HepG2 (cell line): ENCODE results near the gene TAGAP. TPM values are rescaled to one million over a fixed set of nuclear protein-coding genes. Genes with fewer than 3 reads are reported as not detected.

Experiments
- ATAC-seq: fragments of 200-7000 bp; cut with Tn5 transposase; 3 replicates; pipeline ENCODE4 v1.9.1; 2020; ENCODE audit warnings: mild to moderate bottlenecking, moderate library complexity
- BruUV-seq: library from RNA; stranded (reverse); fragments of 400-500 nt; replicated peaks from 2 replicates; lab custom pipeline; 2021; lab: Mats Ljungman, UMichigan
- CTCF ChIA-PET: fragments of 300-600 bp; formaldehyde crosslinking; extraction: SDS; loops from one replicate; lab custom pipeline; 2021; ENCODE audit warnings: low total read pairs, inconsistent platforms, low intra/inter-chr PET ratio; lab: Yijun Ruan, JAX
- POLR2A ChIA-PET: fragments of 350-600 bp; sonication (Branson Sonifier 250); formaldehyde crosslinking; loops from one replicate; lab custom pipeline; 2020; ENCODE audit warnings: antibody characterized with exemption, inconsistent platforms; lab: Yijun Ruan, JAX
- DNase-seq: peaks from one replicate; pipeline ENCODE4 v3.0.0-alpha.2; 2015; ENCODE audit warnings: low spot score
- FAIRE-seq: peaks from 3 replicates; lab custom pipeline; 2011; peaks lifted over from hg19 to GRCh38; lab: Jason Lieb, UNC
- H2AFZ ChIP-seq: one replicate; pipeline ENCODE4 v1.6.1; 2011; ENCODE audit warnings: low read length, inconsistent platforms
- H3K27ac ChIP-seq: fragments of 300-600 bp; 3 replicates; pipeline ENCODE4 v1.8.0; 2011; ENCODE audit warnings: mixed run types, mild to moderate bottlenecking, mixed read lengths, low read length, inconsistent platforms; ENCODE audit not compliant: insufficient read depth; ENCODE audit errors: extremely low read length
- H3K27me3 ChIP-seq, 2 experiments: fragments of 200-600 bp in 1 of 2; 2 replicates in 1 of 2; 3 replicates in 1 of 2; pipeline versions ENCODE4 v1.6.0 to v1.8.0; 2011; ENCODE audit warnings: low read length in 2 of 2, mild to moderate bottlenecking in 2 of 2, moderate library complexity in 2 of 2, inconsistent platforms in 1 of 2; ENCODE audit not compliant: insufficient read depth in 2 of 2, control insufficient read depth in 1 of 2
- H3K36me3 ChIP-seq, 2 experiments: fragments of 200-600 bp in 1 of 2; replicated peaks in 1 of 2; 2 replicates in 1 of 2; 3 replicates in 1 of 2; pipeline versions ENCODE4 v1.5.1 to v1.8.0; 2011; ENCODE audit warnings: low read length in 2 of 2, inconsistent platforms in 1 of 2; ENCODE audit not compliant: insufficient read depth in 2 of 2, control insufficient read depth in 1 of 2
- H3K4me1 ChIP-seq: 2 replicates; pipeline ENCODE4 v1.5.1; 2012; ENCODE audit warnings: low read length, inconsistent platforms; ENCODE audit not compliant: insufficient read depth
- H3K4me2 ChIP-seq: 2 replicates; pipeline ENCODE4 v1.6.0; 2011; ENCODE audit warnings: low read depth, low read length, inconsistent platforms
- H3K4me3 ChIP-seq, 3 experiments: fragments of 200-600 bp in 1 of 3; sonication (generic), shearing (Covaris generic) in 1 of 3; replicated peaks in 1 of 3; 2 replicates each; pipeline ENCODE4 v1.5.1; 2011 to 2016; ENCODE audit warnings: low read length in 3 of 3, inconsistent platforms in 2 of 3, low read depth in 2 of 3, mild to moderate bottlenecking in 2 of 3, control low read depth in 1 of 3, mixed read lengths in 1 of 3; ENCODE audit not compliant: insufficient read depth in 1 of 3
- H3K79me2 ChIP-seq: one replicate; pipeline ENCODE4 v1.6.1; 2011; ENCODE audit warnings: low read length, inconsistent platforms; ENCODE audit not compliant: insufficient read depth
- H3K9ac ChIP-seq: 2 replicates; pipeline ENCODE4 v1.6.0; 2011; ENCODE audit warnings: mild to moderate bottlenecking, low read depth, low read length, inconsistent platforms; ENCODE audit not compliant: insufficient read depth
- H3K9me3 ChIP-seq: 2 replicates; pipeline ENCODE4 v1.5.1; 2012; ENCODE audit warnings: mild to moderate bottlenecking, low read length
- H4K20me1 ChIP-seq: 2 replicates; pipeline ENCODE4 v1.6.0; 2011; ENCODE audit warnings: inconsistent platforms, mild to moderate bottlenecking, low read length, moderate library complexity; ENCODE audit not compliant: insufficient read depth
- CBX2 ChIP-seq, 2 experiments: fragments of 200-600 bp in 1 of 2; sonication (generic); formaldehyde crosslinking in 1 of 2; IDR thresholded peaks; 2 replicates each; pipeline versions ENCODE4 v1.7.0 to v1.8.1; 2018 to 2022; ENCODE audit warnings: low read depth in 2 of 2, low read length in 1 of 2, mild to moderate bottlenecking in 1 of 2, missing genetic modification reagents in 1 of 2
- NR1H2 ChIP-seq: sonication (generic); formaldehyde crosslinking; IDR thresholded peaks from 2 replicates; pipeline ENCODE4 v1.8.1; 2022; ENCODE audit warnings: low read depth, missing genetic modification reagents, borderline replicate concordance
- SP4 ChIP-seq: sonication (generic); formaldehyde crosslinking; IDR thresholded peaks from 2 replicates; pipeline ENCODE4 v1.8.1; 2023; ENCODE audit warnings: mild to moderate bottlenecking, missing genetic modification reagents
- ZNF670 ChIP-seq: sonication (generic); formaldehyde crosslinking; IDR thresholded peaks from 2 replicates; pipeline ENCODE4 v1.8.0; 2022; ENCODE audit warnings: mild to moderate bottlenecking, missing genetic modification reagents, borderline replicate concordance
- ZNF781 ChIP-seq: sonication (generic); formaldehyde crosslinking; IDR thresholded peaks from 2 replicates; pipeline ENCODE4 v1.5.1; 2020; ENCODE audit warnings: borderline replicate concordance, mild to moderate bottlenecking, missing genetic modification reagents; ENCODE audit errors: not compliant biosample characterization
- WGBS: methylation state at CpG from one replicate; pipeline ENCODE4 v1.1.6; 2017; ENCODE audit warnings: low lambda C conversion rate; 5-methylcytosine and 5-hydroxymethylcytosine counted together
- in situ Hi-C: cut with HindIII; loops from 2 replicates; pipeline ENCODE4 v1.10.0; 2017; ENCODE audit warnings: low pct_unique_long_range_greater_than_20kb; ENCODE audit not compliant: extremely low pct_ligation_motif_present
- intact Hi-C: fragments of 100-400 bp; cut with micrococcal nuclease; formaldehyde crosslinking; loops from one replicate; pipeline ENCODE4 v1.10.0; 2022; ENCODE audit not compliant: unreplicated experiment
- polyA plus RNA-seq, 8 experiments: library from polyadenylated mRNA; depleted of rRNA in 3 of 8; stranded (reverse) in 7 of 8; unstranded in 1 of 8; fragments of >200 nt; fragmentation: Illumina TruSeq in 4 of 8; extraction: Trizol in 4 of 8; gene quantifications; 2 replicates each; pipeline versions ENCODE4 v1.2.1 to v1.2.3, GENCODE V29; 2011 to 2016; ENCODE audit warnings: low read depth in 4 of 8, missing spikeins in 1 of 8, mixed read lengths in 1 of 8; ENCODE audit not compliant: insufficient read depth in 1 of 8
- total RNA-seq, 5 experiments: library from RNA; depleted of rRNA; stranded (reverse); fragments of >200 nt; fragmentation: Illumina TruSeq; extraction: Trizol; gene quantifications; 2 replicates each; pipeline ENCODE4 v1.2.3, GENCODE V29; 2016; ENCODE audit warnings: low read depth in 1 of 5
- TF ChIP-seq, protein P1 (sequence below): IDR thresholded peaks from 2 replicates; pipeline ENCODE4 v1.6.1; 2016; ENCODE audit warnings: mild to moderate bottlenecking, missing biosample characterization, missing genetic modification reagents
- TF ChIP-seq, protein P2 (sequence below): sonication (generic); formaldehyde crosslinking; IDR thresholded peaks from 2 replicates; pipeline ENCODE4 v1.5.0; 2020; ENCODE audit warnings: mild to moderate bottlenecking, missing genetic modification reagents, borderline replicate concordance
- TF ChIP-seq, protein P3 (sequence below): sonication (generic); formaldehyde crosslinking; IDR thresholded peaks from 2 replicates; pipeline ENCODE4 v1.5.1; 2020; ENCODE audit warnings: missing genetic modification reagents, mild to moderate bottlenecking, borderline replicate concordance

Gene TAGAP
- total and polyA plus RNA-seq, 2 of the 13 experiments (the other 11 are each of a cell fraction or from before 2014, with no cell fraction given), result not detected

DNA sequence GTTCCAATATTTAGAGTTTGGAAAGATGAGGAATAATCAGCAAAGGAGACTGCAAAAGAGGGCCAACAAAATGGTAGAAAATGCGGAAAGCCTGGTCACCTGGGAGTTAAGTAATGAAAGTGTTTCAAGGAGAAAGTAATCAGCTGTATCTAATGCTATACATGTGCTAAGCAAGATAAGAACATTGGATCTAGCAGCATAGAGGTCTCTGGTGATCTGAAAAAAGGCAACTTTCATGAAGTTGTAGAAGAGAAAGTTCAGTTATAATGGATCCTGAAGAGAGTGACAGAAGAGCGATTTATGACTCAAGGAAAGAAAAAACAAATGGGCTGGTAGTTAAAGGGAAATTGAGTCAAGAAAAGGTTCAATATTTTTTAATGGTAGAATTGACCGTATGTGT, 40.2 kb downstream of the TAGAP start:
- no peaks in the 10 kb centered on the region for H3K27me3 ChIP-seq
- in situ Hi-C loops, result no loop called here
- no TSS peak for BruUV-seq
- no peak overlapping the region for H3K4me3 ChIP-seq
- H3K9me3 ChIP-seq, result no peaks in the 10 kb centered on the region
- WGBS, result 57% methylated on average over 3 of the region's 3 CpGs
- intact Hi-C loops, result no loop called here
- FAIRE-seq (no peak), DNase-seq (no peak), ATAC-seq (no peak)
- POLR2A ChIA-PET, result no interaction called here
- H4K20me1 ChIP-seq, result no peaks in the 10 kb centered on the region
- H3K36me3 ChIP-seq, result no peaks in the 10 kb centered on the region
- no peaks in the 10 kb centered on the region for H3K79me2 ChIP-seq
- TF ChIP-seq CBX2 (IDR thresholded peaks at IDR 0.05; ENCODE audit: low read depth, low read length) (no peak), CBX2 (CRISPR knock-in tag; IDR thresholded peaks at IDR 0.05; ENCODE audit: low read depth) (no peak), NR1H2 (CRISPR knock-in tag) (no peak), ZNF670 (CRISPR knock-in tag) (no peak), SP4 (CRISPR knock-in tag) (no peak), ZNF781 (no peak)
- TF ChIP-seq, protein P1, sequence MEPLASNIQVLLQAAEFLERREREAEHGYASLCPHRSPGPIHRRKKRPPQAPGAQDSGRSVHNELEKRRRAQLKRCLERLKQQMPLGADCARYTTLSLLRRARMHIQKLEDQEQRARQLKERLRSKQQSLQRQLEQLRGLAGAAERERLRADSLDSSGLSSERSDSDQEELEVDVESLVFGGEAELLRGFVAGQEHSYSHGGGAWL (CRISPR knock-in tag), result no peak
- TF ChIP-seq, protein P2, sequence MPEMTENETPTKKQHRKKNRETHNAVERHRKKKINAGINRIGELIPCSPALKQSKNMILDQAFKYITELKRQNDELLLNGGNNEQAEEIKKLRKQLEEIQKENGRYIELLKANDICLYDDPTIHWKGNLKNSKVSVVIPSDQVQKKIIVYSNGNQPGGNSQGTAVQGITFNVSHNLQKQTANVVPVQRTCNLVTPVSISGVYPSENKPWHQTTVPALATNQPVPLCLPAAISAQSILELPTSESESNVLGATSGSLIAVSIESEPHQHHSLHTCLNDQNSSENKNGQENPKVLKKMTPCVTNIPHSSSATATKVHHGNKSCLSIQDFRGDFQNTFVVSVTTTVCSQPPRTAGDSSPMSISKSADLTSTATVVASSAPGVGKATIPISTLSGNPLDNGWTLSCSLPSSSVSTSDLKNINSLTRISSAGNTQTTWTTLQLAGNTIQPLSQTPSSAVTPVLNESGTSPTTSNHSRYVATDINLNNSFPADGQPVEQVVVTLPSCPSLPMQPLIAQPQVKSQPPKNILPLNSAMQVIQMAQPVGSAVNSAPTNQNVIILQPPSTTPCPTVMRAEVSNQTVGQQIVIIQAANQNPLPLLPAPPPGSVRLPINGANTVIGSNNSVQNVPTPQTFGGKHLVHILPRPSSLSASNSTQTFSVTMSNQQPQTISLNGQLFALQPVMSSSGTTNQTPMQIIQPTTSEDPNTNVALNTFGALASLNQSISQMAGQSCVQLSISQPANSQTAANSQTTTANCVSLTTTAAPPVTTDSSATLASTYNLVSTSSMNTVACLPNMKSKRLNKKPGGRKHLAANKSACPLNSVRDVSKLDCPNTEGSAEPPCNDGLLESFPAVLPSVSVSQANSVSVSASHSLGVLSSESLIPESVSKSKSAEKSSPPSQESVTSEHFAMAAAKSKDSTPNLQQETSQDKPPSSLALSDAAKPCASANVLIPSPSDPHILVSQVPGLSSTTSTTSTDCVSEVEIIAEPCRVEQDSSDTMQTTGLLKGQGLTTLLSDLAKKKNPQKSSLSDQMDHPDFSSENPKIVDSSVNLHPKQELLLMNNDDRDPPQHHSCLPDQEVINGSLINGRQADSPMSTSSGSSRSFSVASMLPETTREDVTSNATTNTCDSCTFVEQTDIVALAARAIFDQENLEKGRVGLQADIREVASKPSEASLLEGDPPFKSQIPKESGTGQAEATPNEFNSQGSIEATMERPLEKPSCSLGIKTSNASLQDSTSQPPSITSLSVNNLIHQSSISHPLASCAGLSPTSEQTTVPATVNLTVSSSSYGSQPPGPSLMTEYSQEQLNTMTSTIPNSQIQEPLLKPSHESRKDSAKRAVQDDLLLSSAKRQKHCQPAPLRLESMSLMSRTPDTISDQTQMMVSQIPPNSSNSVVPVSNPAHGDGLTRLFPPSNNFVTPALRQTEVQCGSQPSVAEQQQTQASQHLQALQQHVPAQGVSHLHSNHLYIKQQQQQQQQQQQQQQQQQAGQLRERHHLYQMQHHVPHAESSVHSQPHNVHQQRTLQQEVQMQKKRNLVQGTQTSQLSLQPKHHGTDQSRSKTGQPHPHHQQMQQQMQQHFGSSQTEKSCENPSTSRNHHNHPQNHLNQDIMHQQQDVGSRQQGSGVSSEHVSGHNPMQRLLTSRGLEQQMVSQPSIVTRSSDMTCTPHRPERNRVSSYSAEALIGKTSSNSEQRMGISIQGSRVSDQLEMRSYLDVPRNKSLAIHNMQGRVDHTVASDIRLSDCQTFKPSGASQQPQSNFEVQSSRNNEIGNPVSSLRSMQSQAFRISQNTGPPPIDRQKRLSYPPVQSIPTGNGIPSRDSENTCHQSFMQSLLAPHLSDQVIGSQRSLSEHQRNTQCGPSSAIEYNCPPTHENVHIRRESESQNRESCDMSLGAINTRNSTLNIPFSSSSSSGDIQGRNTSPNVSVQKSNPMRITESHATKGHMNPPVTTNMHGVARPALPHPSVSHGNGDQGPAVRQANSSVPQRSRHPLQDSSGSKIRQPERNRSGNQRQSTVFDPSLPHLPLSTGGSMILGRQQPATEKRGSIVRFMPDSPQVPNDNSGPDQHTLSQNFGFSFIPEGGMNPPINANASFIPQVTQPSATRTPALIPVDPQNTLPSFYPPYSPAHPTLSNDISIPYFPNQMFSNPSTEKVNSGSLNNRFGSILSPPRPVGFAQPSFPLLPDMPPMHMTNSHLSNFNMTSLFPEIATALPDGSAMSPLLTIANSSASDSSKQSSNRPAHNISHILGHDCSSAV (CRISPR knock-in tag), result no peak
- TF ChIP-seq, protein P3, sequence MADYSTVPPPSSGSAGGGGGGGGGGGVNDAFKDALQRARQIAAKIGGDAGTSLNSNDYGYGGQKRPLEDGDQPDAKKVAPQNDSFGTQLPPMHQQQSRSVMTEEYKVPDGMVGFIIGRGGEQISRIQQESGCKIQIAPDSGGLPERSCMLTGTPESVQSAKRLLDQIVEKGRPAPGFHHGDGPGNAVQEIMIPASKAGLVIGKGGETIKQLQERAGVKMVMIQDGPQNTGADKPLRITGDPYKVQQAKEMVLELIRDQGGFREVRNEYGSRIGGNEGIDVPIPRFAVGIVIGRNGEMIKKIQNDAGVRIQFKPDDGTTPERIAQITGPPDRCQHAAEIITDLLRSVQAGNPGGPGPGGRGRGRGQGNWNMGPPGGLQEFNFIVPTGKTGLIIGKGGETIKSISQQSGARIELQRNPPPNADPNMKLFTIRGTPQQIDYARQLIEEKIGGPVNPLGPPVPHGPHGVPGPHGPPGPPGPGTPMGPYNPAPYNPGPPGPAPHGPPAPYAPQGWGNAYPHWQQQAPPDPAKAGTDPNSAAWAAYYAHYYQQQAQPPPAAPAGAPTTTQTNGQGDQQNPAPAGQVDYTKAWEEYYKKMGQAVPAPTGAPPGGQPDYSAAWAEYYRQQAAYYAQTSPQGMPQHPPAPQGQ (CRISPR knock-in tag), result no peak
- H3K9ac ChIP-seq, result no peak overlapping the region
- no peak overlapping the region for H3K4me2 ChIP-seq
- H3K4me1 ChIP-seq, result peaks cover 20% of the 10 kb centered on the region
- CTCF ChIA-PET, result no interaction called here
- no peak overlapping the region for H3K27ac ChIP-seq
- no peak overlapping the region for H2AFZ ChIP-seq
